GM19395 (cell line): ENCODE results near the gene STEAP1B.

Source experiments
- ATAC-seq: cut with Tn5 transposase; IDR thresholded peaks from one replicate; pipeline ENCODE4 v1.9.1; 2021; ENCODE audit warnings: mild to moderate bottlenecking, moderate library complexity; ENCODE audit not compliant: unreplicated experiment

Gene STEAP1B

DNA sequence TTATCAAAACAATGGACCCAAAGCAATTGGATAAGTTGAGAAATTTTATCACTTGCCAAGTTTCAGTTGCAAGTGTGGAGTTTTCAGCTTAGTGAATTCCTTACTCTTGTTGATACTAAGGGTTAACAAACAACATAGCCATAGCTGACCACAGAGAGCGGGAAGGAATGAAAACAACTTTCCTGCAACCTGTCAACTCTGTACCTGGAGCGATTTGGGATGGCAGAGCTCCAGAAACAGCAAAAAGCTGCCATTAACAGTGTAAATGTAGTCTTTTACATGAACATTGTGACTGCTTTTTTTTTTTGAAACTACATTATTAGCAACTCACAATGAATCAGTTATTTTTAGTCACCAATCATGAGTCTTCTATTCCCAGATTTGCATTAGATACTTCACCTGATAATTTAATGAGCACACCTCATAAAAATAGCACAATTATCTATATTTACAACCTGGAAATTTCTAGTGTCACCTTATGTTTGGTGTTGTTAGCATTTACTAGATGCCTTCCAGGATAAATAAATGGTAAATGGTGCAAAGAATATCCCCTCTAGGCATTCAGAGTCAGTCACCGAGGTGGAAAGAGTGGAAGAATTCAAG, 95.5 kb downstream of the STEAP1B start:
- ATAC-seq, result no peak

DNA sequence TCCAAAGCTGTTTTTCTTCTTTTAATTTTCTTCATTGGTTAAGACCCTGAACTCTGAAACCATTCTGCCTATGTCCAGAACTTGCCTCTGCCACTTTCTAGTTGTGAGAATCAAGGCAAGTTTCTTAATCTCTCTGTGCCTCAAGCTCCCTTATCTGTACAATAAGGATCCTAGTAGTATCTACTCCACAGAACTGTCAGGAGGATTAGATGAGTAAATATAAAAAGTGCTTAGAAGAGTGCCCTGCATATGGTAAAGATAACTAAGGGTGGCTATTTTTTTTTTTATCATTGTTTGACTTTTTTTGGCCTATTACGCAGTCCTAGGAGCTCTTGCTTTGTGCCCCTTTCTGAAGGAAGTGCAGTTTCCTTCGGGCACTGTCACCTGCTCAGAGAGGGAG, 96.6 kb downstream of the STEAP1B start:
- ATAC-seq, result no peak

- peak; percentile 50 for ATAC-seq
Measured at GRCh38 chr7:22402250-22402649, 97.7 kb downstream of the STEAP1B start.

DNA sequence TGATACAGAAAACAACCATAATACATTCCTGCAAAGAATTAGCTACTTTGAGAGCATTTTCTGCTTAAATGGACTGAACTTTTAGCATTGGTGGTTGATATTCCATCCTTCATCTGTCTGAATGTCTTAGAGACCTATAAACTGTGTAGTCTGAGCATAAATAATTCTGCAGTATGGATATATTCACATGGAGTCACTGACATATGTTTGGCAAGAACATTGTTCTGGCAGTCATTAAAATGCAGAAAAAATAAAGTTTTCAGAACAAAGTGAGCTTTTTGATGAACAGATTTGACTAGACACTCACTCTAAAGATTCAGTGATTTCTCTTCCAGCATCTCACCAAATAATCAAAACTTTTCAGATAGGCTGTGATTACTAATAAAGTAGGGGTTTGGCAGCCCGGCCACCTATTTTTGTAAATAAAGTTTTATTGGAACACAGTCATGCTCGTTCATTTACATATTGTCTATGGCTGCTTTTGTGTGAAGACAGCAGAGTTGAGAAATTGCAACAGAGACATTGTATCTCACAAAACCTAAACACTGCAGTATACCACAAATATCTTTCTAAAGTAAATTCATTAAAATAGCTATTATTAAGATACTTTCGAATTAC, 98.9 kb downstream of the STEAP1B start:
- no peak for ATAC-seq

DNA sequence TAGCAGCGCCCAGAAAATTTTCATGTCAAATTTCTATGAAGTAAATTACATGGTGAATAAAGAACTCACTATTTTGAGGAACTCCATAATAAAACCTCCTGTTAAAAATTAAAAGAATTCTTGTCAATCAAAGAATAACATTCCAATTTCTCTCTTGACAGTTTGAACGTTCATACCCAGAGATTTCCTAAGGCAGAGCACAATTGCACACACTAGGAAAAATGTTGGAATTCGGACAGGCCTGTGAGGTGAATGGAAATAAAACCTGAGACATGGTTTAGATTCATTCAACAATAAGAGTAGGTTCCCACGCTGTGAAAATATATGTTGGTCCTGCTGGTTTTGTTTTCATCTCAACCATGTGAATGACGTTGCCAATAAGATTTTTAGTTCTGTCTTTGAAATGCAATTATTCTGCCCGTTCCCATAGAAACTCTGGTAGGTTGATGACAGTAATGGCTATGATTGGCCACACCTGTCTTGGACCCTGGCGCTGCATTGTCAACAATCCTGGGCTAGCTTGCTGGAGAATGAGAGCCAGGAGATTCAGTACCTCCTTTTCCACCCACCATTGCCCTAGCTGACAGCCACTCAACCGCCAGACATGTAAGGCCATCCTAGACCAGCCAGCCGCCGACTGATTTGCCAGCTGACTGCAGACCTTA, 99.7 kb downstream of the STEAP1B start:
- no peak for ATAC-seq

DNA sequence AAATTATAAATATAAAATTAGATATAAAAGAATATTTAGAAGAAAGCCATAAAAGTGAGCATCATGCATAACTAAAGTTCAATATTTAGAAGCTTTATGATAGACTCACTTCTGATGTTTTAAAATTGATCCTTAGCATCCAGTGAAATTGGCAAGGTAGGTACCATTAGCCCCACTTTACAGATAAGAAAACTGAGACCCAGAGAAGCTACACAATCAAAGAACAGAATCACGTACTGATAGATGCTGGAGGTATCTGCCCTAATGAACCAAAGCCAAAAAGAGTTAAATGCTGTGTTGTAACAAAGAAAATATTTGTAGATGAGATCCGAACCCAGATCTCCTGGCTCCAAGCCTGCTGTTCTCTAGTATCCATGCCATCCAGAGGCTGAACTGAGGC, 100.4 kb downstream of the STEAP1B start:
- no peak for ATAC-seq

DNA sequence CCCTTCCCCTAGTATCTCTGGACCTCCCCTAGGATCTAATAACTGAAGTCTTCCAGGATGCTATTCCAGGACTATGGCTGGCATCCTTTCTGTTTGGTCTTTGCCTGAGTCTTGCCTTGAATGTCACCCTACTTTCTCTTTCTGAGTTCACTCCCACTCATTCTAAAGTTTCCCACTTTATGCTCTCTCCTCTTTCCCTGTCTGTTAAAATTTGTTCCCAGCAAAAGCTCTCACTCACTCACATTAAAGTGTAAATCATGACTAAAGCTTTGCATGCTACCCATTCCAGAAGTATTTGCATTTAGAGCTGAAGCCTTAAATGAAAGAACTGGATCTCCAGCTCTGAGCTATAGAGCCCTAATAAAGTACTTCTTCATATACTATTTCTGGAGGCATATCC, 100.9 kb downstream of the STEAP1B start:
- ATAC-seq, result no peak

DNA sequence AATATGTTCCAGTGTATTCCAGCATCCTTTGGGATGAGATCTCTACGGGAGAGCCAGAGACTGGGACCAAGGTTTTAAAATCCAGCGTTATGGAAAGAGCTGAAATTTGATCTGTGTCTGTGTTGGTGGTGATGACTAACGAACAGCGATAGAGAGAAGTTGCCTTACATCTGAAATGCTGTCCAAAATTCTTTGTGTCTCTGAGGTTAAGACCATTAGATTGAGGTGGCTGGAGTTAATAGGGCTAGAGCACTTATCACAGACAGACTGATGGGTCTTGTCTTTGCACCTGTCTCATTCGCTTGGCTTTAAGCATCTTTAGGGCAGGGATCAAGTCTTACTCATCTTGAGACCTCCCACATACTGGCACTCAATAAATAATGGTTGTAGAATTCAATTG, 102.0 kb downstream of the STEAP1B start:
- no peak for ATAC-seq

DNA sequence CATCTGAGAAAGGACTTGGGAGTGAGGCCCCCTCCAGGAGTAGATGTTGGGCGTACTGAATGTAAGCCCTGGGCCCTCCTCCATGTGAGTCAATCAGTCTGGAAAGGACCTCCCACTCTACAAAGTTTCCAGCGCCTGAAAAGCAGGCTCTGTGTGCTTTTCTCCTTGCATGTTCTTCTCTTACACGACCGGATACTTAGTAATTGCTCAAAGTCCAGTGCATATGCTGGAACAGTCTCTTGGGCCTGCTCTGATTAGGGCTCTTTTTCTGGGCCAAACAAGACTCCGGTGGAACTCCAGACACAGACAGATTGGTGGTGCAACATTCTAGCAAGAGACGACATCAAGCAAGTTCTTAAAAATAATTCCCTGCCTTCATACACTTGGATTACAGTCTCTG, 104.8 kb downstream of the STEAP1B start:
- no peak for ATAC-seq

GRCh38 chr7:22394739-22395138, 105.2 kb downstream of the STEAP1B start:
- ATAC-seq, result no peak

DNA sequence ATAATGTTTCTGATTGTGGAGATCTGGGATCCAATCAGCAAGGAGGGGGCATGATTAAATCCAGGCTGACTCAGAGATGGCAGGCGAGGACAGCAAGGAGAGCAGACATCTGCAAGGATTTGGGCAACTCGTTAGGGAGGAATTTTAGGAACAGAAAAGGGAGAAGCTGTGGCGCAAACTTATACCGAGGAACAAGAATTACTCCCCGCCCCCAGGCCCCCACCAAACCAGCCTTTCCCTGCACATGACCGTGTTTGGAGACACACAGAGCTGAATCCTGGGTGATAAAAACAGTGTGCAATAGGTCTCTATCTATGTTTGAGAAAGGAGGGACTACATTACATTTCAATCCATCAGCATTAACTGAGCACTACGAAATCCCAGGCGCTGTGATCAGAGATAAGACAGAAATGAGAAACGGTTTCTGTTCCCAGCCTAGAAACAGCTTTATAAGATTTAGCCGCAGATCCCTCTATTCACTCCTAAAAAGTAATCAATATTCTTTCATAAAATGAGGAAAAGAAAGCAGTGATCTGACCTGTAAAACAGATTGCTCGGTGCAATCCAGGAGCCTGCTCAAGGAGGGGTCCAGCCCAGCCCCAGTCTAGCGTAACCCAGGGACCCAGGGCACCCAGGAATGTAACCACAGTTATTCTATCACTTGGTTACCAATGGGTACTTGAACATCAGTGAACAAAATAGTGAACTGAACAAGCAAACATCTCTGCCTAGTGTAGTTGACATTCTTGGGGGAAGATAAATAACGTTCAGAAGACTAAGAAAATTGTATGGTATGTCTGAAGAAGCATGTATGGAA, 105.9 kb downstream of the STEAP1B start:
- ATAC-seq, result no peak

DNA sequence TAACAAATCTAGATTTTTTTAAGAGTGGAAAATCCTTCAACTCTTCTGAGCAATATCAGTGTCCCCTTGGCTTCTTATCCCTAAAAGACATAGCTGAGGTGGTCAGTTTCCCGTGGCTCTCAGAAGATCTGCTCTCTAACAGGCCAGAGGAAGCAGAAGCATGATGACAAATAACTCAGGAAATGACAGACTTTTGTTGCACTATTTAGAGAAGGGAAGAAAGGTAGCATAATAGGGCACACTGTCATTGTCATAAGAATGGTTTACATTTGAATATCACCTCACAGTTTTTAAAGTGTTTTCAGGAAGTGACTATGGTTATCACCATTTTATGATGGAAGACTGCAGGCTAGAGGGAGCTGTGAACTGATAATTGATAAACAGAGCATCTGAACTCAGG, 109.5 kb downstream of the STEAP1B start:
- no peak for ATAC-seq

- ATAC-seq, result no peak
Measured at GRCh38 chr7:22389892-22390291, 110.1 kb downstream of the STEAP1B start.

- ATAC-seq, result no peak
Measured at GRCh38 chr7:22387583-22387982, 112.4 kb downstream of the STEAP1B start.

DNA sequence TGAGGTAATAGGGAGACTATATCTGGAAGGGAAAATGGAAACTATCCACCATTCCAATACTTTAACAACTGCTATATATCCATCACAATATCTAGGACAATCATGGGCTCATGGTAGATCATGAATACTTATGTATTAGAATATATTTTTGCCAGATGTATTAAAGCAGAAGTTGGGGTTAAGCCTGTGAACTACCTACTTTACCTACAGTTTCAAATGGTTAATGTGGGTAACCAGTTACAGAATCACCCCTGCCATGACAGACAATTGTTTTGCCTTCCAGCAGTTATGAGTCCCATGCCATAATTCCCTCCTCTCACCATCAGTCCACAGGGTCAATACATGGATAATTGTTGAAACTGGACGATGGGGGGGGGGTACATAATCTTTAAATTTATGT, 113.1 kb downstream of the STEAP1B start:
- ATAC-seq, result peak; percentile 59

DNA sequence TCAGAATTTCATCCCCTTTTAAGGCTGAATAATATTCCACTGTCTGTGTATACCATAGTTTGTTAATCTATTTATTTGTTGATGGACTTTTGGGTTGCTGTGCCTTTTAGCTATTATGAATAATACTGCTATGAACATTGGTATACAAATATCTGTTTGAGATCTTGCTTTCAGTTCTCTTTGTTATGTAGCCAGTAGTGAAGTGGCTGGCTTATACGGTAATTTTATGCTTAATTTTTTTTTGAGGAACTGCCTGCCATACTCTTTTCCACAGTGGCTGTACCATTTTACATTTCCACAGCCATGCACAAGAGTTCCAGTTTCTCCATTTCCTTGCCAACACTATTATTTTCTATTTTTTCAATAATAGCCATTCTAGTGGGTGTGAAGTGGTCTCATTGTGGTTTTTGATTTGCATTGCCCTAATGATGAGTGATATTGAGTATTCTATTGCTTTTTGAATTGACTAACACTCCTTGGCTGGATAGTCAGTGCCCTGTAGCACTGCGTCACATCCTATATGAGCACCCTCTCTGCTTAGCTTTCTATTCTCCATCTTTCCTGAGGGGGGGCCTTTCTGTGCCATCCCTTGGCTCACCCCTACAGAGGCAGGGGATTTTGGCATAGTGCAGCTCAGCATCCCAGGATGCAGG, 113.7 kb downstream of the STEAP1B start:
- ATAC-seq, result peak; percentile 51

- peak; percentile 48 for ATAC-seq
Measured at GRCh38 chr7:22385326-22385725, 114.7 kb downstream of the STEAP1B start.

DNA sequence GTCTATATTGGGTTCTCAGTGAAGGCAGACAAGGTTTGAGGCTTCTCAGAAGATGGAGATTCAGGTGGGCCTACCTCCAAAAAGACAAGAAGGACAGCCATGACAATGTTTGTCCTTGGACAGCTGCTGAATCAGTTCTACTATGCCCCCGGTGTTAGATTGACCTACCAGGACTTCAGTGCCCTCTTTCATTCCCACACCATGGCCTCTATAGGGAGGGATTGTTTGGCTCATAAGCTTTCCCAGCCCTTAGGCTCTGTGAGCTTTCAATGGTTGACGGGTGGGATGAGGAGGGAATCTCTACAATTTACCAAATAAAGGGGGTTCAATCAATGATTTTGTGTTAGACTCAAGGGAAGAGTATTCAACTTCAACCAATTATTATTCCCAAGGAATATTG, 119.7 kb downstream of the STEAP1B start:
- ATAC-seq, result no peak

- ATAC-seq, result no peak
Measured at GRCh38 chr7:22378199-22378980, 121.6 kb downstream of the STEAP1B start.

DNA sequence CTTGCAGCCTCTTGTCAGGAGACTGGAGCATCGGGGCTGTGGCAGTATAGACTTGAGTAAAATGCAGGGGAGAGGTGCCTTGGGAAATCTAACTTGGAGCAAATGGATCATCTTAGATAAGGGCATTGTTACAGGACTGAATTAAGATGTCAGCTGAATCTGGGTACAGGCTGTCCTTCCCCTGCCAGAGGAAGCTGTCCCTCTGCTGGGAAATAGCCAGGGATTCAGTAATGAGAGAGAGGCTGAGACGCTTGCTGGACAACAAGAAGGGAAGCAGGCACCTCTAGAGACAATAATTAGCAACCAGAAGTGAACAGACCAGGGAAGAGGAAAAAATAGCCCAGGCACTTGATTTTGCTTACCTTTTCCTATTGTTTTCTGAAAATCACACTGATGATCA, 122.3 kb downstream of the STEAP1B start:
- no peak for ATAC-seq
